LNCaP clone FGC (cell line): ENCODE results near the gene ATP13A3.
"Not testable (repeated sequence)": the region's sequence is repeated elsewhere in the genome, so short reads cannot be mapped to it uniquely, and the experiment has no call there.

Source experiments
- DNase-seq: peaks from one replicate; pipeline ENCODE4 v3.0.0-alpha.2; 2011; ENCODE audit warnings: low read depth
- H3K4me3 ChIP-seq: 2 replicates; pipeline ENCODE4 v1.5.1; 2011; ENCODE audit warnings: mild to moderate bottlenecking, low read depth, low read length, control low read depth
- CTCF ChIP-seq: IDR thresholded peaks from 2 replicates; pipeline ENCODE4 v1.5.1; 2012; ENCODE audit warnings: mild to moderate bottlenecking; ENCODE audit not compliant: control insufficient read depth, insufficient read depth; ENCODE audit errors: extremely low read depth

Gene ATP13A3

DNA sequence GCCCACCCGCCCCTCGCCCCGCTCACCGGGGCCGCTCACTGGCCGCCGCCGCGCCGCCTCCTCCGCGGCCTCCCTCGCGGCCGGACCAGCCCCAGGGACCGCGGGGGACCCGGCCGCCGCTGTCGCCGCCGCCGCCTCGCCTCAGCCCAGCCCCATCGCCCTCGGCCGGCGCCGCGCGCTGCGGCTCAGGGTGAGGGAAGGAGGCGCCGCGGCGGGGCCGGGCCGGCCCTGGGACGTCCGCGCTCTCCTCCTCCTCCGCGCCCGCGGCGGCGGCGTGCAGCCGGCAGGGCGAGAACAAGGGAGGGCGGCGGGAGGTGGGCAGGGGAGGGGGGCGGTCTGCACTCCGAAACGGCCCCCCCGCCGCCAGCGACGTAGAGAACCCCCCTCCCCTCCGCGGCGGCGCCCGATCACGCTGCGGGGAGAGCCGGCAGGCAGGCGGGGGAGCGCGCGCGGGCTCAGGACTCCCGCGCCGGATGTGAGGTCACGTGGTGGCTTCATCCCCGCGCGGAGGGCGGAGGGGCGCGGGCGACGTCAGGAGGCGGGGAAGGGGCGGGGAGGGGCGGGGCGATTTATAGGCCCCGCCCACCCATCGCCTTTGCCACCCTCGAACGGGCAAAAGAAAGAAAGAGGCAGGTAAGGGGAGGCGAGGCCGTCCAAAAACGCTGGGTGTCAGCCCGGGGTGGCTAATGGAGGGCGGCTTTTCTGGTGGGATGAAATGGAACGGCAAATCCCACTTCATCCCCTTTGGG, at the start of gene ATP13A3:
Gene ATP13A3 (minus strand): TSS at position 463 of the 749 bp plus-strand sequence. CDS start 24,812 bp downstream, outside the sequence.
- DNase-seq = peak; percentile 39
- no peak for TF ChIP-seq CTCF
- peak within 1 kb of the TSS; percentile 81 for H3K4me3 ChIP-seq

GRCh38 chr3:194535199-194535598, 48.4 kb upstream of the ATP13A3 start:
- not testable (repeated sequence) for H3K4me3 ChIP-seq, DNase-seq

GRCh38 chr3:194534243-194534642, 47.4 kb upstream of the ATP13A3 start:
- TF ChIP-seq CTCF = no peak
- no peak for DNase-seq
- H3K4me3 ChIP-seq = no peak overlapping the region

- no peak for TF ChIP-seq CTCF
- H3K4me3 ChIP-seq = no peak overlapping the region
- no peak for DNase-seq
Measured at GRCh38 chr3:194532591-194532990, 45.8 kb upstream of the ATP13A3 start.

DNA sequence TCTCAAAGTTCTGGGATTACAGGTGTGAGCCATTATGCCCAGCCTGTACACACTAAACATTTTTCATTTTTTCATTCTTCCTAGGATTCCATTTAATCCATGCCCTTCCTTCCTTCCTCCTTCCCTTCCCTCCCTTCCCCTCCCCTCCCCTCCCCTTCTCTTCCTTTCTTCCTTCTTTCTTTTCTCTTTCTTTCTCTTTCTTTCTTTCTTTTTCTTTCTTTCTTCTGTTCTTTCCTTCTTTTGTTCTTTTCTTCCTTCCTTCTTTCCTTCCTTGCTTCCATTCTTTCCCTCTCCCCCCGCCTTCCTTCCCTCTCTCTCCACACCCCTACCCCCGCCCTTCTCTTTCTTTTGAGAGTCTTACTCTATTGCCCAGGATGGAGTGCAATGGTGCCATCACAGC, 40.9 kb upstream of the ATP13A3 start:
- H3K4me3 ChIP-seq = no peak overlapping the region
- DNase-seq = no peak
- no peak for TF ChIP-seq CTCF

- TF ChIP-seq CTCF = no peak
- no peak overlapping the region for H3K4me3 ChIP-seq
Measured at GRCh38 chr3:194526164-194526563, 39.4 kb upstream of the ATP13A3 start.

GRCh38 chr3:194522579-194523046, 35.8 kb upstream of the ATP13A3 start:
- no peak for TF ChIP-seq CTCF
- H3K4me3 ChIP-seq = no peak overlapping the region
- DNase-seq = peak; percentile 67

More at GRCh38 chr3:194526164-194526563, 39.4 kb upstream of the ATP13A3 start:
- no peak for DNase-seq
